Thoracic aorta (tissue), 2 donors: ENCODE data around the gene PRKCA. TPM values are rescaled to one million over a fixed set of nuclear protein-coding genes. Genes with fewer than 3 reads are reported as not detected.
"Not testable (repeated sequence)": the region's sequence is repeated elsewhere in the genome, so short reads cannot be mapped to it uniquely, and the experiment has no call there.

Source experiments
- ATAC-seq: fragments of 150-250 bp; one replicate; pipeline ENCODE4 v1.8.0; 2017; ENCODE audit warnings: low read depth; ENCODE audit not compliant: insufficient number of reproducible peaks, low FRiP score
- DNase-seq: peaks from one replicate; pipeline ENCODE4 v3.0.0-alpha.2; 2020; ENCODE audit warnings: low spot score
- H3K27ac ChIP-seq, 2 donors: fragments of 200-600 bp; sonication (generic); 1 replicate in 1 of 2; 2 replicates in 1 of 2; pipeline ENCODE4 v1.5.1; 2016; ENCODE audit warnings: mild to moderate bottlenecking in 2 of 2, moderate library complexity in 2 of 2
- H3K27me3 ChIP-seq: fragments of 200-600 bp; sonication (generic); replicated peaks from 2 replicates; pipeline ENCODE4 v1.6.0; 2016; ENCODE audit warnings: mild to moderate bottlenecking; ENCODE audit not compliant: insufficient read depth
- H3K36me3 ChIP-seq: fragments of 200-600 bp; sonication (generic); one replicate; pipeline ENCODE4 v1.5.1; 2016
- H3K4me1 ChIP-seq, 2 donors: fragments of 200-600 bp; sonication (generic); 1 replicate in 1 of 2; 2 replicates in 1 of 2; pipeline versions ENCODE4 v1.5.1 to v1.6.0; 2016; ENCODE audit warnings: low read depth in 2 of 2, mild to moderate bottlenecking in 1 of 2; ENCODE audit not compliant: control insufficient read depth in 1 of 2
- H3K4me3 ChIP-seq: fragments of 200-600 bp; sonication (generic); 2 replicates; pipeline ENCODE4 v1.5.1; 2016; ENCODE audit warnings: mild to moderate bottlenecking
- H3K9me3 ChIP-seq: fragments of 200-600 bp; sonication (generic); 2 replicates; pipeline ENCODE4 v1.5.1; 2016
- CTCF ChIP-seq: fragments of 200-600 bp; sonication (generic); IDR thresholded peaks from one replicate; pipeline ENCODE4 v1.5.1; 2019; ENCODE audit warnings: antibody characterized with exemption
- total RNA-seq, 2 donors: library from RNA; depleted of rRNA; stranded (reverse); fragments of >200 nt; gene quantifications; one replicate each; pipeline versions ENCODE4 v1.1.0 to v1.2.3, GENCODE V29; 2016

The PRKCA gene
- total RNA-seq, 2 donors from 2014 or later: 9.1 to 11.6 TPM

- no peaks in the 10 kb centered on the region for H3K36me3 ChIP-seq
- TF ChIP-seq CTCF: no peak
- no peaks in the 10 kb centered on the region for H3K9me3 ChIP-seq
- no peak overlapping the region for H3K27ac ChIP-seq
- no peaks in the 10 kb centered on the region for H3K27me3 ChIP-seq
- no peak overlapping the region for H3K4me3 ChIP-seq
- DNase-seq: no peak
- no peaks in the 10 kb centered on the region for H3K4me1 ChIP-seq
- no peak for ATAC-seq
Observed at GRCh38 chr17:66359351-66359750, 56.9 kb downstream of the PRKCA start.

DNA sequence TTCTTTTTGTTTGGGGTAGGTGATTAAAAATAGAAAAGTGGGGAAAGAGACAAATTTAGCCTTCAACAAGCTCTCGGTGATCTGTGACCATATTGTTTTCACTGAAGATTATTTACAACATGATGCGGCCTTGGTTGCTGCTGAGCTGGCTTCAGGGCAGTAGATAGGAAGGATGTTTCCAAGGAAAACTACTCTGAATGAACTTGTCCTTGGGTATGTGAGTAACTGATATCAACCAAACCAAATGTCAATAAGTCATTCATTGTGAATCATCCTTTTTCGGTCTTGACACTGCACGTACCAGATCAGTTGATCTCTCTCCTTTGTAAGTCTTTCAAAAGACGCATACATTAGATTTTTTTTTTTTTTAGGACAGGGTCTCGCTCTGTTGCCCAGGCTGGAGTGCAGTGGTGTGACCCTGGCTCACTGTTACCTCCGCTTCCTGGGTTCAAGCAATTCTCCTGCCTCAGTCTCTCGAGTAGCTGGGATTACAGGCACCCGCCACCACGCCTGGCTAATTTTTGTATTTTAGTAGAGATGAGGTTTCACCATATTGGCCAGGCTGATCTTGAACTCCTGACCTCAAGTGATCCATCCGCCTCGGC lies 58.6 kb downstream of the PRKCA start:
- not testable (repeated sequence) for H3K9me3 ChIP-seq, H3K4me3 ChIP-seq, DNase-seq, H3K36me3 ChIP-seq, H3K27me3 ChIP-seq, ATAC-seq, H3K4me1 ChIP-seq, H3K27ac ChIP-seq

DNA sequence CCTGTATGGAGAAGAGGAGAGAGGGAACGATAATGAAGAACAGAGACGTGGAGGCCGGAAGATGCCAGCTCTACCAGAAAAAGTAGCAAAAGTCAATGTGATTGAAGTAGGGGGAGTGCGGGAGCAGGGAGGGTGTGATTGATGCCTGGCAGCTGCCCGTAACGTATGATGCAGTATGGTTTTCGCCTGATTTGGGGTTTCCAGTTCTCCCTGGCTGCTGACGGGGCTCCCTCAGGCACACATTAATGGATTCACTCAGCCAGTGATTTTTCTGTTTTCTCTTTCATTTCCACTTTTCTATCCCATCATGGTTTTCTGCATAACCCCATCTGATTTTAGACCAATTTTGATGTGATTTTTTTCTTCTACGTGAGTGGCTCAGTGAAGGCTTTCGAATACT lies 62.1 kb downstream of the PRKCA start:
- ATAC-seq (no peak), DNase-seq (no peak)
- no peaks in the 10 kb centered on the region for H3K36me3 ChIP-seq
- H3K27ac ChIP-seq: no peak overlapping the region
- H3K27me3 ChIP-seq: no peaks in the 10 kb centered on the region
- no peaks in the 10 kb centered on the region for H3K4me1 ChIP-seq
- TF ChIP-seq CTCF: no peak
- H3K9me3 ChIP-seq: no peaks in the 10 kb centered on the region
- H3K4me3 ChIP-seq: no peak overlapping the region

DNA sequence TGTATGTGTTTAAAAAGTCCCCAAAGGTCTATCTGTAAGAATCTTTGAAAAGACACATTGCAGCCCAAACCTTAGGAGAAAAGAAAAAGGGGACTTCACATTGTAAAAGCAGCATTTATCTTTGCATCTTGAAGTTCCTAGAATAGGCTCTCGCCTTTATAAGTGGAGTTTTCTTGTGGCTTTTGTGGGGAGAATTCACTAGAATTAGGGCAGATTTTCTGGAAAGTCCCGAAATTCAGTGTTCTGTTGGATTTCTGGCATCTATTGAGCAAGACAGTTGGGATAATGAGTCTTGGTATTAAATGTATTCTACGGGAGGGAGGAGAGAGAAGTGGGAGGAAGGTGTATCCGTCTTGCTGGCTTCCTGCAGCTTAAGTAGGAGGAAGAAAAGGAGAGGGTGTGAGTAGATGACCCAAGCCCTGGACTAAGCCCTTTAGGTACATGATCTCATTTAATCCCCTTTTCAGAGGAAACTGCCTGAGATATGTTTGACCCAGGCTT lies 62.6 kb downstream of the PRKCA start:
- Histone ChIP-seq H3K9me3 (no peaks in the 10 kb centered on the region), H3K4me1 (no peaks in the 10 kb centered on the region), H3K4me3 (no peak overlapping the region), H3K36me3 (no peaks in the 10 kb centered on the region), H3K27me3 (no peaks in the 10 kb centered on the region), H3K27ac (no peak overlapping the region)
- TF ChIP-seq CTCF: no peak
- DNase-seq (no peak), ATAC-seq (no peak)

DNA sequence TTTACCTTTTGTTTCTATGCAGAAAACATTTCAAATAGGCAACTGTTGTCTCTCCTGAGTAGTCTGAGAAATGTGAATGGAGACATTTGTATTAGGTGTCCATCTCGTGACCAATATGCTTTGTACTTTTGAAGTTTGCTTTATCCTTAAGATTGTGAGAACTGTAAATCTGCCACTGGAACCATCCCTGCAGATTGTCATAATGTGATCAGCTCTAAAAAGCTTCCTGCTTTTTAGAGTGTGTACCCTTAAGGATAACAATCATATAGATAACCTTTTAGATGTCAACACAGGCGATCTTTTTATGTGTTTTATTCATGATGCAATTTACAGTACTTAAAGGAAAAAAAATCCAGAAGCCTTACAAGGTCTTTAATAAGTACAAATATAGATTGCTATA lies 63.5 kb downstream of the PRKCA start:
- H3K9me3 ChIP-seq: no peaks in the 10 kb centered on the region
- H3K27ac ChIP-seq: no peak overlapping the region
- ATAC-seq: no peak
- H3K4me3 ChIP-seq: no peak overlapping the region
- TF ChIP-seq CTCF: no peak
- no peaks in the 10 kb centered on the region for H3K36me3 ChIP-seq
- DNase-seq: no peak
- H3K27me3 ChIP-seq: no peaks in the 10 kb centered on the region
- H3K4me1 ChIP-seq: no peaks in the 10 kb centered on the region

- DNase-seq: no peak
- no peaks in the 10 kb centered on the region for H3K27me3 ChIP-seq
- no peaks in the 10 kb centered on the region for H3K9me3 ChIP-seq
- no peak overlapping the region for H3K27ac ChIP-seq
- H3K4me3 ChIP-seq: no peak overlapping the region
- no peaks in the 10 kb centered on the region for H3K4me1 ChIP-seq
- no peak for ATAC-seq
- H3K36me3 ChIP-seq: no peaks in the 10 kb centered on the region
- TF ChIP-seq CTCF: no peak
Observed at GRCh38 chr17:66367107-66367506, 64.7 kb downstream of the PRKCA start.
